GM03348 (cell line): ENCODE results near the gene GABRR3.
A peak's percentile ranks its signal among the peaks of the same experiment; 100 is the strongest.
"Not testable (repeated sequence)": the region's sequence is repeated elsewhere in the genome, so short reads cannot be mapped to it uniquely, and the experiment has no call there.

Experiments
- DNase-seq: peaks from one replicate; pipeline ENCODE4 v3.0.0; 2012; ENCODE audit warnings: low spot score

GABRR3 gene

GRCh38 chr3:98021830-98022560 is 13.1 kb downstream of the GABRR3 start:
- no peak for DNase-seq

GRCh38 chr3:98020412-98020811 is 14.7 kb downstream of the GABRR3 start:
- no peak for DNase-seq

- DNase-seq: no peak
Observed at GRCh38 chr3:98018301-98018700, 16.8 kb downstream of the GABRR3 start.

GRCh38 chr3:98014268-98014585 is 20.9 kb downstream of the GABRR3 start:
- no peak for DNase-seq

- DNase-seq: no peak
Observed at GRCh38 chr3:98013411-98014267, 21.5 kb downstream of the GABRR3 start.

GRCh38 chr3:98012979-98013378 is 22.1 kb downstream of the GABRR3 start:
- DNase-seq: peak; percentile 11

- not testable (repeated sequence) for DNase-seq
Observed at GRCh38 chr3:98010883-98011449, 24.1 kb downstream of the GABRR3 start.

GRCh38 chr3:98010194-98010882 is 24.8 kb downstream of the GABRR3 start:
- no peak for DNase-seq

- no peak for DNase-seq
Observed at GRCh38 chr3:98008855-98009254, 26.3 kb downstream of the GABRR3 start.

GRCh38 chr3:98005438-98005837 is 29.7 kb downstream of the GABRR3 start:
- DNase-seq: no peak

- no peak for DNase-seq
Observed at GRCh38 chr3:98004721-98005120, 30.4 kb downstream of the GABRR3 start.

- no peak for DNase-seq
Observed at GRCh38 chr3:98003306-98003969, 31.7 kb downstream of the GABRR3 start.

- DNase-seq: no peak
Observed at GRCh38 chr3:98002717-98003116, 32.4 kb downstream of the GABRR3 start.

- no peak for DNase-seq
Observed at GRCh38 chr3:97999994-98000393, 35.1 kb downstream of the GABRR3 start.

GRCh38 chr3:97999103-97999502 is 36.0 kb downstream of the GABRR3 start:
- DNase-seq: no peak

GRCh38 chr3:97996988-97997387 is 38.1 kb downstream of the GABRR3 start:
- DNase-seq: no peak

- DNase-seq: no peak
Observed at GRCh38 chr3:97994328-97994945, 40.7 kb downstream of the GABRR3 start.

GRCh38 chr3:97993526-97993925 is 41.6 kb downstream of the GABRR3 start:
- DNase-seq: no peak

GRCh38 chr3:97992547-97993173 is 42.5 kb downstream of the GABRR3 start:
- no peak for DNase-seq

GRCh38 chr3:97991293-97991682 is 43.8 kb downstream of the GABRR3 start:
- DNase-seq: no peak
